Lung (tissue), 12 donors: ENCODE results near the gene CHST11. TPM values are rescaled to one million over a fixed set of nuclear protein-coding genes. Genes with fewer than 3 reads are reported as not detected.
A peak's percentile ranks its signal among the peaks of the same experiment; 100 is the strongest.
"Not testable (repeated sequence)": the region's sequence is repeated elsewhere in the genome, so short reads cannot be mapped to it uniquely, and the experiment has no call there.

Source experiments
- ATAC-seq: fragments of 200-7000 bp; cut with Tn5 transposase; one replicate; pipeline ENCODE4 v1.9.1; 2020; ENCODE audit warnings: moderate number of reproducible peaks; ENCODE audit not compliant: insufficient read depth, low FRiP score
- DNase-seq, 3 donors: peaks; one replicate each; pipeline ENCODE4 v3.0.0-alpha.2; 2013 to 2017
- H3K27ac ChIP-seq, 2 donors: one replicate each; pipeline ENCODE4 v1.5.1; 2013; ENCODE audit warnings: mild to moderate bottlenecking in 2 of 2, moderate library complexity in 2 of 2, control low read depth in 1 of 2, inconsistent platforms in 1 of 2, low read depth in 1 of 2, low read length in 1 of 2
- H3K27me3 ChIP-seq, 3 donors: one replicate each; pipeline ENCODE4 v1.5.1; 2013; ENCODE audit warnings: low read length in 2 of 3; ENCODE audit not compliant: control insufficient read depth in 3 of 3, insufficient read depth in 3 of 3
- H3K36me3 ChIP-seq, 4 donors: one replicate each; pipeline ENCODE4 v1.5.1; 2013; ENCODE audit warnings: low read length in 4 of 4, mild to moderate bottlenecking in 1 of 4, moderate library complexity in 1 of 4; ENCODE audit not compliant: control insufficient read depth in 4 of 4, insufficient read depth in 4 of 4
- H3K4me1 ChIP-seq, 5 donors: one replicate each; pipeline ENCODE4 v1.5.1; 2013; ENCODE audit warnings: low read length in 5 of 5, mild to moderate bottlenecking in 2 of 5, moderate library complexity in 1 of 5; ENCODE audit not compliant: control insufficient read depth in 5 of 5, insufficient read depth in 5 of 5
- H3K4me3 ChIP-seq: one replicate; pipeline ENCODE4 v1.5.1; 2013; ENCODE audit warnings: mild to moderate bottlenecking, control low read depth, moderate library complexity
- H3K9ac ChIP-seq, 2 donors: one replicate each; pipeline ENCODE4 v1.5.1; 2013; ENCODE audit warnings: low read length in 2 of 2, control low read depth in 1 of 2; ENCODE audit not compliant: insufficient read depth in 1 of 2
- H3K9me3 ChIP-seq, 4 donors: one replicate each; pipeline ENCODE4 v1.5.1; 2013; ENCODE audit warnings: low read length in 3 of 4, mild to moderate bottlenecking in 1 of 4, moderate library complexity in 1 of 4; ENCODE audit not compliant: control insufficient read depth in 4 of 4, insufficient read depth in 3 of 4
- CTCF ChIP-seq: IDR thresholded peaks from 2 replicates; pipeline ENCODE4 v1.5.1; 2012; ENCODE audit warnings: mild to moderate bottlenecking; ENCODE audit errors: control extremely low read depth, extremely low read depth
- WGBS, 2 donors: extraction: QIAGEN DNeasy Blood & Tissue Kit; methylation state at CpG; one replicate each; pipeline ENCODE4 v1.1.7; 2013; 5-methylcytosine and 5-hydroxymethylcytosine counted together
- polyA plus RNA-seq, 2 donors: library from polyadenylated mRNA; stranded (reverse); fragments of 200-250 nt; gene quantifications; one replicate each; pipeline ENCODE4 v1.2.1, GENCODE V29; 2013
- total RNA-seq, 2 donors: library from RNA; depleted of rRNA in 1 of 2; stranded (reverse); fragments of >200 nt in 1 of 2; gene quantifications; one replicate each; pipeline ENCODE4 v1.2.1, GENCODE V29; 2014 to 2021
- donor health status: control.
- donor health status: control.
- donor health status: Bipolar disorder and iron deficiency.
- donor health status: healthy.
- donor health status: DM: yes; HTN: yes; CAD: no.

Gene CHST11
- total and polyA plus RNA-seq, 4 donors: 9.0 to 63.2 (median 27.7) TPM

DNA sequence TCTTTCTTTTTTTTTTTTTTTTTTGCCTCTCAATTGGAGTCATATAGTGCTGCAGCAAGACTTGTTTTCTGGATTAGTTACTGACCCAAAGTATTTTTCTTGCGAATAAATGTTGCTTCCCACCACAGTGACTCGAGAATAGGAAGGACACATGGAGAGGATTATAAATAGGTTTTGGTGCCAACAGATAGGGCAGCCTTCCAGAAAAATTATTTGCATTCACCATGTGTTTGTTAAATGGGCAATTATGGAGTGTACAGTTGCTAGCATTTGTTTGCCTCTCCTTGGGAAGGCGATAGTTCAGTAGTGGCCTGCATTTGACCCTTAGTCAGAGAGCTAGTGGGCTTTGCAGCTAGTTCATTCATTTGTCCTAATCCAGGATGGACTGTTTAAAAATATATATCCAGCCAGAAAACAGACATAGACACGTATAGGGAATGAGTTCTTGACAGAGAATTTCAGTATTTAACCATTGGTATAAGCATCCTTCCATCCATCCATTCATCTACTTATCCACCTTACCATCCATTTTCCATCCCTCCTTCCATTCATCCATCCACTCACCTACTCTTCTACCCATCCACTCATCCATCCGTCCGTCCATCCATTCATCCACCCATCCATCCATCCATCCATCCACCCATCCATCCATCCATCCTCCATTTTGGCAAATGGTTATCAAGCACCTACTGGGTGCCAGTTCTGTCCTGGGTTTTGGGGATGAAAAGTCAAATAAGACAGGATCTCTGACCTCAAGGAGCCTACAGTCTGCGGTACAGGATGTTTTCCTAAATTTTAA, 67.5 kb downstream of the CHST11 start:
- DNase-seq (peak in 2 of 3 donors; percentile 40 to 41), ATAC-seq (no peak)
- 53 to 71% methylated on average over 7 of the region's 7 CpGs for WGBS, 2 donors
- Histone ChIP-seq H3K4me1 (peaks cover 11 to 26% (median 18%) of the 10 kb centered on the region in 5 donors), H3K36me3 (no peaks in the 10 kb centered on the region), H3K9me3 (no peaks in the 10 kb centered on the region), H3K27me3 (no peaks in the 10 kb centered on the region), H3K9ac (no peak overlapping the region), H3K4me3 (no peak overlapping the region), H3K27ac (no peak overlapping the region)
- TF ChIP-seq CTCF: no peak

- Histone ChIP-seq H3K9me3 (no peaks in the 10 kb centered on the region), H3K36me3 (no peaks in the 10 kb centered on the region), H3K4me3 (no peak overlapping the region), H3K27ac (no peak overlapping the region), H3K9ac (no peak overlapping the region), H3K27me3 (no peaks in the 10 kb centered on the region), H3K4me1 (peaks cover 9 to 18% (median 10%) of the 10 kb centered on the region in 5 donors)
- WGBS, 2 donors: 42 to 54% methylated on average over 4 of the region's 4 CpGs
- TF ChIP-seq CTCF: no peak
- DNase-seq (peak in 1 of 3 donors; percentile 35), ATAC-seq (no peak)
Observed at GRCh38 chr12:104526320-104526719, 69.6 kb downstream of the CHST11 start.

DNA sequence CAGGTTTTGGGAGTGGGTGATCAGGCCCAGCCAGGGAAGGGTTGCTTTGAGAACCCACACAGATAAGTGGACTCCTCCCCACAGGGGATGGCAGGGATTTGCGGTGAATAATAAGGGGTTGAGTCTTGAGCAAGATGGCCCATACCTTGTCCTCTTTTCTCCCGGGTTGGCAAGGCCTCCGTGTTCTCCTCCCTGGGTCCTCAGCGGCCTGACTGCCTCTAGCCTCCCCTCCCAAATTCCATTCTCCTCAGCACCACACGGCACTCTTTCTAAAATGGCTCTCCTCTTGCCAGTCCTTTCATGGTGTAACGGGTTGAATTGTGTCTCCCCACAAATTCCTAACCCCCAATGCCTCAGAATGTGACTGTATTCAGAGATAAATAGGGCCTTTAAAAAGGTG, 70.0 kb downstream of the CHST11 start:
- H3K27me3 ChIP-seq: no peaks in the 10 kb centered on the region
- ATAC-seq (no peak), DNase-seq (no peak)
- H3K4me1 ChIP-seq: peaks cover 9 to 18% (median 9%) of the 10 kb centered on the region in 5 donors
- 88 to 91% methylated on average over 6 of the region's 6 CpGs for WGBS, 2 donors
- H3K27ac ChIP-seq: no peak overlapping the region
- no peak for TF ChIP-seq CTCF
- H3K36me3 ChIP-seq: no peaks in the 10 kb centered on the region
- H3K9me3 ChIP-seq: no peaks in the 10 kb centered on the region
- no peak overlapping the region for H3K9ac ChIP-seq
- H3K4me3 ChIP-seq: no peak overlapping the region

DNA sequence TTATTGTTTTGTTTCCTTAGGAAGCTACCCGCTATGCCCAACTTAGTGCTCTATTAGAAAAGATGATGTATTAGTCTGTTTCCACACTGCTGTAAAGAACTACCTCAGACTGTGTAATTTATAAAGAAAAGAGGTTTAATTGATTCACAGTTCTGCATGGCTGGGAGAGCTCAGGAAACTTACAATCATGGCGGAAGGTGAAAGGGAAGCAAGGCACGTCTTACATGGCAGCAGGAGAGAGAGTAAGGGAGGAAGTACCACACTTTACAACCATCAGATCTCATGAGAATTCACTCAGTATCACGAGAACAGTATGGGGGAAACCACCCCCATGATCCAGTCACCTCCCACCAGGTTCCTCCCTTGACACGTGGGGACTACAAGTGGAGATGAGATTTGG, 70.9 kb downstream of the CHST11 start:
- H3K27ac ChIP-seq, H3K9me3 ChIP-seq, H3K27me3 ChIP-seq, H3K36me3 ChIP-seq, H3K9ac ChIP-seq, H3K4me3 ChIP-seq, DNase-seq, ATAC-seq: not testable (repeated sequence)
- H3K4me1 ChIP-seq: peaks cover 8 to 18% (median 9%) of the 10 kb centered on the region in 5 donors
- 80 to 91% methylated on average over 5 of the region's 5 CpGs for WGBS, 2 donors
